ENCODE measurements around the gene FAM83D. TPM values are rescaled to one million over a fixed set of nuclear protein-coding genes. Genes with fewer than 3 reads are reported as not detected.
"Not testable (repeated sequence)": the region's sequence is repeated elsewhere in the genome, so short reads cannot be mapped to it uniquely, and the experiment has no call there.

The FAM83D gene

DNA sequence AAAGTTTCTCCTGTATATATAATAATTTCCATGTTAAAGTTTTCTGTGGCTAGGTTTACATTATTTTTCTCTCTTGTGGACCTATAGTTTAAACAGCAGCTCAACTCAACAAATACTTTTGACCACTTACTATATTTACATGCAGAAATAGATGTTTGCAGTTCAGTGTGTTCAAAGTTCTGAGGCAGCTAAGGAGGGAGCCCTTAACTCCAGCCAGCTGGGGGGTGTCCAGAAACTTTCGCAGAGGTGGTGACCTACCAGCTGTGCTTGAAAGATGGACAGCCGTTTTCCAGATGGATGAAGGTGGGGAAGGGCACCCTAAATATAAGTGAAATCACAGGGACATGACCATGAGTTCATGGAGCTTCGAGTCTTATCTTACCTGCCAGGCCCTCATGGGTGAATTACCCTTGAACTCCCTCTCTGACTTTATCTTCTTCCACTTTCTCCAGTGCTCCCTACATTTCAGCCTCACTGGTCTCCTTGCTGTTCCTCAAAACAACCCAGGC, 69.4 kb downstream of the FAM83D start:
- Histone ChIP-seq H3K4me1 (ENCODE audit: control insufficient read depth, insufficient read depth, low read length) (no peaks in the 10 kb centered on the region), H3K9me3 (replicated peaks; ENCODE audit: low read length) (no peaks in the 10 kb centered on the region), H3K36me3 (ENCODE audit: insufficient read depth, low read length) (peaks cover 22% of the 10 kb centered on the region)

GRCh38 chr20:38996866-38997265, 70.6 kb downstream of the FAM83D start:
- peaks cover 31% of the 10 kb centered on the region for H3K36me3 ChIP-seq (ENCODE audit: insufficient read depth, low read length)
- not testable (repeated sequence) for H3K4me2 ChIP-seq (ENCODE audit: low read length)

More for the DNA sequence above, 69.4 kb downstream of the FAM83D start:
- no peak overlapping the region for H3K4me2 ChIP-seq (ENCODE audit: low read length)
- no peak overlapping the region for H3K4me3 ChIP-seq (ENCODE audit: low read length)
- H3K27me3 ChIP-seq (ENCODE audit: control insufficient read depth, insufficient read depth, low read length) = no peaks in the 10 kb centered on the region
- no peak overlapping the region for H3K9ac ChIP-seq (ENCODE audit: low read depth, low read length)

DNA sequence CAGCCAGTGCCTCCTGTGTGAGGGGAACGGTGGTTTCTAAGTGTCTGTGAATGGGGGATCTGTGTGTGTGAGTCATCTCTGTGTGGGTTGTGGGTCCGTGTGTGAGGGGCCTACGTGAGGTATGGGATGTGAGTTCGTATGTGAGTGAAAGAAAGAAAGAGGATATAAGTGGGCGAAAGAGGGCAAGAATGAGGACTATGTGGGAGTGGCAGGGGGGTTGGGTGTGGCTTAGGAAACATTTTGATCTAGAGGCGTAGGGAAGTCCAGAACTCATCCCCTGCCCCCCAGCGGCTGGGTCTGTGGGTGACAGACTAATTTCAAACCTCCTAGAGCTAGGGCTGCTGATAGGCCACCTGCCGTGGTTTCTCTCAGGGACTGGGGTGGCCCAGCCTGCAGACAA, 71.4 kb downstream of the FAM83D start:
- H3K9me3 ChIP-seq (replicated peaks; ENCODE audit: low read length) = no peaks in the 10 kb centered on the region
- H3K36me3 ChIP-seq (ENCODE audit: insufficient read depth, low read length) = peaks cover 37% of the 10 kb centered on the region
- H3K4me2 ChIP-seq (ENCODE audit: low read length) = no peak overlapping the region
- H3K9ac ChIP-seq (ENCODE audit: low read depth, low read length) = no peak overlapping the region
- no peak overlapping the region for H3K4me3 ChIP-seq (ENCODE audit: low read length)
- H3K27me3 ChIP-seq (ENCODE audit: control insufficient read depth, insufficient read depth, low read length) = no peaks in the 10 kb centered on the region
- H3K4me1 ChIP-seq (ENCODE audit: control insufficient read depth, insufficient read depth, low read length) = no peaks in the 10 kb centered on the region

More at GRCh38 chr20:38996866-38997265, 70.6 kb downstream of the FAM83D start:
- H3K4me3 ChIP-seq (ENCODE audit: low read length); H3K9me3 ChIP-seq (replicated peaks; ENCODE audit: low read length); H3K9ac ChIP-seq (ENCODE audit: low read depth, low read length); H3K27me3 ChIP-seq (ENCODE audit: control insufficient read depth, insufficient read depth, low read length); H3K4me1 ChIP-seq (ENCODE audit: control insufficient read depth, insufficient read depth, low read length): not testable (repeated sequence)

- no peak overlapping the region for H3K4me2 ChIP-seq (ENCODE audit: low read length)
- peaks cover 48% of the 10 kb centered on the region for H3K36me3 ChIP-seq (ENCODE audit: insufficient read depth, low read length)
- H3K9ac ChIP-seq (ENCODE audit: low read depth, low read length) = no peak overlapping the region
- H3K4me1 ChIP-seq (ENCODE audit: control insufficient read depth, insufficient read depth, low read length) = no peaks in the 10 kb centered on the region
- H3K9me3 ChIP-seq (replicated peaks; ENCODE audit: low read length) = no peaks in the 10 kb centered on the region
- no peaks in the 10 kb centered on the region for H3K27me3 ChIP-seq (ENCODE audit: control insufficient read depth, insufficient read depth, low read length)
- no peak overlapping the region for H3K4me3 ChIP-seq (ENCODE audit: low read length)
Measured at GRCh38 chr20:38999217-38999616, 73.0 kb downstream of the FAM83D start.

DNA sequence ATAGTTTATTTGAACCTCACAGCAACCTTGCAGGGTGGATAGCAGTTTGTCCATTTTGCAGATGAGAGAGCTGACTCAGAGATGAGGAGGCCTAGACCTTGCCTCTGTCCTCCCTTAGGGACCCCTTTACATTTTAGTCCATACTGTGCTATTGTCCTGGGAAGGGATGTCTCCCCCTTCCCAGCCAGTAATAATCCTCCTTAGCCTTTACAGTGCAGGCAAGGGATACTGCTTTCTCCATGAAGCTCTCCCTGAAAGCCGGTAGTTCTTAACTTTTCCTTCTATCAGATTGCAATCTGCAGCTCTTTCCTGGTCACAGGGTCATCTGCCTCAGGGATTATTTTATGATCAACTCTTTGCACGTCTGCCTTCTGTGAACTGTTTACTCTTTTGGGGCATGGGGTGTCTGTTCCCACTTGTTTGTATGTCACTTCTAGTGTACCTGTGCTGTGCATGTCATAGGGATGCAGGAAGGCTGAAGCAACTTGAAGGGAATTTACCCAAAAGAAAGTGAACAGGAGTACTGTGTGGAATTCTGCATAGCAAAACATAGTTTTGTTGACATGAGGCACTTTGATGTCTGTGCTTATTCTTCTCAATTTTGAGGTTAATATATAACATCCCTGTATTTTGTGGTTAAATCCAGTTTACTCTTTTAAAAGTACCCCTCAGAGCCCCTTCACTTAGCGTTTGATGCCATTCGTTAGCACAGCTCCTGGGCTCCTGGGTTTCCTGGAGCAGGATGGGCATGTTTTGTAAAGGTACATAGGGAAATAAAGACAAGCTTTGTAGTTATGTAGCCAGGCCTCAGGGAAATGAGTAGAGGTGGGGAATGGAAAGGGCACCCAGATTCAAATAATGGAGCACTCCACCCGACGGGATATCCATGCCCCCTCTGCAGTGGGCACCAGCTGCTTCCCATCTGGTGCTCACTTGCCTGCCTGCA, 74.0 kb downstream of the FAM83D start:
- no peak overlapping the region for H3K4me3 ChIP-seq (ENCODE audit: low read length)
- H3K9ac ChIP-seq (ENCODE audit: low read depth, low read length) = no peak overlapping the region
- no peaks in the 10 kb centered on the region for H3K9me3 ChIP-seq (replicated peaks; ENCODE audit: low read length)
- no peak overlapping the region for H3K4me2 ChIP-seq (ENCODE audit: low read length)
- H3K36me3 ChIP-seq (ENCODE audit: insufficient read depth, low read length) = peaks cover 48% of the 10 kb centered on the region
- H3K4me1 ChIP-seq (ENCODE audit: control insufficient read depth, insufficient read depth, low read length) = no peaks in the 10 kb centered on the region
- H3K27me3 ChIP-seq (ENCODE audit: control insufficient read depth, insufficient read depth, low read length) = no peaks in the 10 kb centered on the region

Small RNA genes lying within 50 kb of the gene (small RNA-seq; reads per million reads assigned to genes)
- gene AL023803.1 = not detected

Measured in skeletal muscle satellite cell (primary cell).